Endothelial cell of umbilical vein (primary cell): ENCODE measurements around the gene RNF43. TPM values are rescaled to one million over a fixed set of nuclear protein-coding genes. Genes with fewer than 3 reads are reported as not detected.

Experiments
- BruUV-seq: library from RNA; stranded (reverse); fragments of 400-500 nt; replicated peaks from 2 replicates; lab custom pipeline; 2021; lab: Mats Ljungman, UMichigan
- CTCF ChIA-PET: fragments of 300-600, 350-600 bp; sonication (Branson Sonifier 250); formaldehyde crosslinking; loops from one replicate; lab custom pipeline; 2021; ENCODE audit warnings: antibody characterized with exemption, inconsistent platforms; lab: Charles Lee
- POLR2A ChIA-PET: fragments of 300-600, 350-600 bp; sonication (Branson Sonifier 250); formaldehyde crosslinking; loops from one replicate; lab custom pipeline; 2021; ENCODE audit warnings: antibody characterized with exemption, inconsistent platforms; lab: Charles Lee
- DNase-seq: peaks from one replicate; pipeline ENCODE4 v3.0.0-alpha.2; 2011; ENCODE audit warnings: low read depth, low spot score
- FAIRE-seq: peaks from 2 replicates; lab custom pipeline; 2011; peaks lifted over from hg19 to GRCh38; lab: Jason Lieb, UNC
- H2AFZ ChIP-seq: 2 replicates; pipeline ENCODE4 v1.6.0; 2012; ENCODE audit warnings: low read depth, low read length, control low read depth, inconsistent platforms
- H3K27ac ChIP-seq: 2 replicates; pipeline ENCODE4 v1.5.1; 2011; ENCODE audit warnings: low read depth, mild to moderate bottlenecking, control low read depth, low read length, moderate library complexity; ENCODE audit not compliant: insufficient read depth
- H3K27me3 ChIP-seq, 2 experiments: 2 replicates each; pipeline versions ENCODE4 v1.6.0 to v1.6.1; 2011; ENCODE audit warnings: low read length in 2 of 2, mixed read lengths in 1 of 2; ENCODE audit not compliant: control insufficient read depth in 2 of 2, insufficient read depth in 2 of 2
- H3K36me3 ChIP-seq, 2 experiments: 2 replicates in 1 of 2; 3 replicates in 1 of 2; pipeline ENCODE4 v1.5.1; 2011; ENCODE audit warnings: low read length in 2 of 2, mild to moderate bottlenecking in 1 of 2, moderate library complexity in 1 of 2; ENCODE audit not compliant: control insufficient read depth in 2 of 2, insufficient read depth in 2 of 2; ENCODE audit errors: extremely low read depth in 1 of 2
- H3K4me1 ChIP-seq: 3 replicates; pipeline ENCODE4 v1.5.1; 2011; ENCODE audit warnings: mild to moderate bottlenecking, low read length; ENCODE audit not compliant: control insufficient read depth, insufficient read depth; ENCODE audit errors: extremely low read depth
- H3K4me2 ChIP-seq: 2 replicates; pipeline ENCODE4 v1.6.1; 2011; ENCODE audit warnings: low read length, control low read depth, mixed read lengths; ENCODE audit not compliant: insufficient read depth
- H3K4me3 ChIP-seq, 3 experiments: fragments of 200-600 bp in 1 of 3; sonication (generic), shearing (Covaris generic) in 1 of 3; replicated peaks in 1 of 3; 2 replicates each; pipeline ENCODE4 v1.5.1; 2011 to 2016; ENCODE audit warnings: control low read depth in 3 of 3, low read length in 3 of 3, mild to moderate bottlenecking in 2 of 3, inconsistent platforms in 1 of 3, low read depth in 1 of 3, moderate library complexity in 1 of 3; ENCODE audit not compliant: insufficient read depth in 1 of 3
- H3K79me2 ChIP-seq: 2 replicates; pipeline ENCODE4 v1.6.0; 2012; ENCODE audit warnings: low read length, inconsistent platforms; ENCODE audit not compliant: control insufficient read depth, insufficient read depth
- H3K9ac ChIP-seq: replicated peaks from 2 replicates; pipeline ENCODE3; 2011; ENCODE audit warnings: low read length, control low read depth; ENCODE audit not compliant: insufficient read depth; ENCODE audit errors: extremely low read depth
- H3K9me1 ChIP-seq: replicated peaks from 3 replicates; pipeline ENCODE4 v1.6.0; 2011; ENCODE audit warnings: mild to moderate bottlenecking, low read length; ENCODE audit not compliant: control insufficient read depth, insufficient read depth; ENCODE audit errors: extremely low read depth
- H3K9me3 ChIP-seq: replicated peaks from 2 replicates; pipeline ENCODE4 v1.5.1; 2012; ENCODE audit warnings: low read length, inconsistent platforms; ENCODE audit not compliant: control insufficient read depth, insufficient read depth
- H4K20me1 ChIP-seq: replicated peaks from 2 replicates; pipeline ENCODE3; 2011; ENCODE audit warnings: mild to moderate bottlenecking, low read length; ENCODE audit not compliant: control insufficient read depth, insufficient read depth; ENCODE audit errors: extremely low read depth
- EZH2 ChIP-seq: IDR thresholded peaks from 2 replicates; pipeline ENCODE4 v1.6.1; 2012; ENCODE audit warnings: borderline replicate concordance, low read depth, mild to moderate bottlenecking, moderate library complexity, low read length, inconsistent platforms; ENCODE audit not compliant: severe bottlenecking
- FOS ChIP-seq: IDR thresholded peaks from 2 replicates; pipeline ENCODE4 v1.6.1; 2011; ENCODE audit warnings: mild to moderate bottlenecking, low read length, moderate library complexity, borderline replicate concordance; ENCODE audit not compliant: insufficient read depth
- GATA2 ChIP-seq: IDR thresholded peaks from 2 replicates; pipeline ENCODE4 v1.7.0; 2011; ENCODE audit warnings: low read depth, mild to moderate bottlenecking, moderate library complexity, mixed read lengths, low read length; ENCODE audit not compliant: insufficient read length, insufficient read depth
- JUN ChIP-seq: IDR thresholded peaks from 2 replicates; pipeline ENCODE4 v1.6.1; 2011; ENCODE audit warnings: borderline replicate concordance, low read depth; ENCODE audit not compliant: insufficient read length, insufficient read depth
- MYC ChIP-seq: IDR thresholded peaks from one replicate; pipeline ENCODE4 v1.6.1; 2011; ENCODE audit warnings: mild to moderate bottlenecking, low read depth, low read length
- POLR2A ChIP-seq: IDR thresholded peaks from 2 replicates; pipeline ENCODE4 v1.6.1; 2012; ENCODE audit warnings: low read depth, mild to moderate bottlenecking, control low read depth, low read length
- POLR2AphosphoS5 ChIP-seq: IDR thresholded peaks from 2 replicates; pipeline ENCODE4 v1.6.1; 2012; ENCODE audit warnings: low read depth, mild to moderate bottlenecking, control low read depth, low read length, moderate library complexity; ENCODE audit not compliant: insufficient read depth
- dilution Hi-C: fragments of 300-500 bp; cut with MboI; formaldehyde crosslinking; loops from one replicate; pipeline ENCODE4 v1.15.0; 2019; ENCODE audit warnings: low sequenced_read_pairs; ENCODE audit not compliant: extremely low pct_ligation_motif_present
- intact Hi-C: fragments of 100-400 bp; cut with micrococcal nuclease; formaldehyde crosslinking; loops from one replicate; pipeline ENCODE4 v1.10.0; 2022
- polyA plus RNA-seq, 4 experiments: library from polyadenylated mRNA; depleted of rRNA in 3 of 4; stranded (reverse) in 3 of 4; unstranded in 1 of 4; fragments of >200 nt; gene quantifications; 2 replicates each; pipeline versions ENCODE4 v1.2.1 to v1.2.3, GENCODE V29; 2011 to 2012; ENCODE audit warnings: missing spikeins in 1 of 4
- total RNA-seq: library from RNA; stranded (reverse); gene quantifications from 2 replicates; pipeline ENCODE4 v1.2.3, GENCODE V29; 2021
- TF ChIP-seq, protein P1 (sequence below): IDR thresholded peaks from 2 replicates; pipeline ENCODE4 v1.6.1; 2011; ENCODE audit not compliant: insufficient read depth, insufficient read length
- TF ChIP-seq, protein P2 (sequence below), 2 donors: IDR thresholded peaks; 1 replicate in 1 of 2; 2 replicates in 1 of 2; pipeline ENCODE4 v1.5.1; 2011; ENCODE audit warnings: low read length in 2 of 2, mild to moderate bottlenecking in 2 of 2, moderate library complexity in 2 of 2, control low read depth in 1 of 2, inconsistent platforms in 1 of 2, low read depth in 1 of 2; ENCODE audit not compliant: insufficient read depth in 1 of 2; ENCODE audit errors: extremely low read depth in 1 of 2

The RNF43 gene
- total and polyA plus RNA-seq, 2 donors (not counting 3 experiments of a cell fraction or from before 2014, with no cell fraction given): not detected

DNA sequence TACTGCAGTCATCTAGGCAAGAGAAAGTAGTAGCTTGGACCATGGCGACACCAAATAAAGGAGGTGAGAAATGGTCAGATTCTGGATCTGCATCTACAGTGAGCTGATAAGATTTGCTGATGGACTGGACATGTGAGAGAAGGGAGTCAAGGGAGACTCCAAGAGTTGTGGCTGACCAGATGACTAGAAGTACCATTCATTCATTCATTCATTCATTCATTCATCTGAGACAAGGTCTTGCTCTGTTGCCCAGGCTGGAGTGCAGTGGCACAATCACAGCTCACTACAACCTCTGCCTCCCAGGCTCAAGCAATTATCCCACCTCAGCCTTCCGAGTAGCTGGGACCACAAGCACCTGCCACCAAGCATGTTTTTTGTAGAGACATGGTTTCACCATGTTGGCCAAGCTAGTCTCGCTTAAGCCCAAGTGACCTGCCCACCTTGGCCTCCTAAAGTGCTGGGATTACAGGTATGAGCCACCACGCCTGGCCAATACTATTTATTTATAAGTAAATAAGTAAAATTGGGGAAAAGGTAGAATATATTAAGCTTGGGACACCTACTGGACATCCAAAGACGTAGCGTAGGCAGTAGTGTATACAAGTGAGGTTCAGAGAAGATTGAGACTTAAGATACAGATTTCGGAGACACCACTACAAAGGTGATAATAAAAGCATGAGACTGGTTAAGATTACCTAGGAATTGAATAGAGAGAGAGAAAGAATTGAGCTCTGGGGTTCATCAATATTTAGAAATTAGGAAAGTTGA lies 15.7 kb upstream of the RNF43 start:
- TF ChIP-seq, protein P1, sequence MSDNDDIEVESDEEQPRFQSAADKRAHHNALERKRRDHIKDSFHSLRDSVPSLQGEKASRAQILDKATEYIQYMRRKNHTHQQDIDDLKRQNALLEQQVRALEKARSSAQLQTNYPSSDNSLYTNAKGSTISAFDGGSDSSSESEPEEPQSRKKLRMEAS: no peak
- TF ChIP-seq, protein P2, sequence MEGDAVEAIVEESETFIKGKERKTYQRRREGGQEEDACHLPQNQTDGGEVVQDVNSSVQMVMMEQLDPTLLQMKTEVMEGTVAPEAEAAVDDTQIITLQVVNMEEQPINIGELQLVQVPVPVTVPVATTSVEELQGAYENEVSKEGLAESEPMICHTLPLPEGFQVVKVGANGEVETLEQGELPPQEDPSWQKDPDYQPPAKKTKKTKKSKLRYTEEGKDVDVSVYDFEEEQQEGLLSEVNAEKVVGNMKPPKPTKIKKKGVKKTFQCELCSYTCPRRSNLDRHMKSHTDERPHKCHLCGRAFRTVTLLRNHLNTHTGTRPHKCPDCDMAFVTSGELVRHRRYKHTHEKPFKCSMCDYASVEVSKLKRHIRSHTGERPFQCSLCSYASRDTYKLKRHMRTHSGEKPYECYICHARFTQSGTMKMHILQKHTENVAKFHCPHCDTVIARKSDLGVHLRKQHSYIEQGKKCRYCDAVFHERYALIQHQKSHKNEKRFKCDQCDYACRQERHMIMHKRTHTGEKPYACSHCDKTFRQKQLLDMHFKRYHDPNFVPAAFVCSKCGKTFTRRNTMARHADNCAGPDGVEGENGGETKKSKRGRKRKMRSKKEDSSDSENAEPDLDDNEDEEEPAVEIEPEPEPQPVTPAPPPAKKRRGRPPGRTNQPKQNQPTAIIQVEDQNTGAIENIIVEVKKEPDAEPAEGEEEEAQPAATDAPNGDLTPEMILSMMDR (IDR thresholded peaks at IDR 0.05; ENCODE audit: extremely low read depth in 1 of 2, insufficient read depth in 1 of 2, low read depth in 1 of 2, low read length in 2 of 2): no peak
- TF ChIP-seq EZH2 (no peak), MYC (no peak), GATA2 (no peak), FOS (no peak), JUN (no peak), POLR2A (no peak), POLR2AphosphoS5 (no peak)
- H3K79me2 ChIP-seq: no peaks in the 10 kb centered on the region
- FAIRE-seq (no peak), DNase-seq (no peak)
- no peaks in the 10 kb centered on the region for H3K9me1 ChIP-seq
- dilution Hi-C loops: no loop called here
- no peaks in the 10 kb centered on the region for H3K9me3 ChIP-seq
- H4K20me1 ChIP-seq: no peaks in the 10 kb centered on the region
- H3K36me3 ChIP-seq: no peaks in the 10 kb centered on the region
- ChIA-PET POLR2A (no interaction called here), CTCF (interaction anchor here (0.6 to 1.9 kb wide), 7 partner anchors 10 to 129 kb away, joined by 3 to 8 read pairs (median 5); partner anchors contain the start of genes RNF43 and SUPT4H1)
- H3K27ac ChIP-seq: no peak overlapping the region
- no peaks in the 10 kb centered on the region for H3K4me1 ChIP-seq
- intact Hi-C loops: no loop called here
- no TSS peak for BruUV-seq
- no peak overlapping the region for H3K9ac ChIP-seq
- H2AFZ ChIP-seq: no peak overlapping the region
- H3K27me3 ChIP-seq: peaks cover 4% of the 10 kb centered on the region in 2 experiments
- H3K4me2 ChIP-seq: no peak overlapping the region
- H3K4me3 ChIP-seq: no peak overlapping the region
